PC-3 (cell line): Measurements from ENCODE around the gene PHEX.

ENCODE experiments used
- EZH2 ChIP-seq: fragments of 300-600 bp; sonication (generic); IDR thresholded peaks from one replicate; pipeline ENCODE4 v1.6.1; 2017; ENCODE audit warnings: antibody characterized with exemption, mild to moderate bottlenecking, low read length; ENCODE audit not compliant: unreplicated experiment
- EZH2phosphoT487 ChIP-seq: fragments of 300-600 bp; sonication (generic); IDR thresholded peaks from 2 replicates; pipeline ENCODE4 v1.6.1; 2018; ENCODE audit warnings: mild to moderate bottlenecking, antibody characterized with exemption, low read length, borderline replicate concordance
- TF ChIP-seq, protein P1 (sequence below): fragments of 300-600 bp; sonication (generic); conservative IDR thresholded peaks from 2 replicates; pipeline ENCODE4 v1.5.1; 2017; ENCODE audit warnings: antibody characterized with exemption, low read depth, mild to moderate bottlenecking, low read length

DNA sequence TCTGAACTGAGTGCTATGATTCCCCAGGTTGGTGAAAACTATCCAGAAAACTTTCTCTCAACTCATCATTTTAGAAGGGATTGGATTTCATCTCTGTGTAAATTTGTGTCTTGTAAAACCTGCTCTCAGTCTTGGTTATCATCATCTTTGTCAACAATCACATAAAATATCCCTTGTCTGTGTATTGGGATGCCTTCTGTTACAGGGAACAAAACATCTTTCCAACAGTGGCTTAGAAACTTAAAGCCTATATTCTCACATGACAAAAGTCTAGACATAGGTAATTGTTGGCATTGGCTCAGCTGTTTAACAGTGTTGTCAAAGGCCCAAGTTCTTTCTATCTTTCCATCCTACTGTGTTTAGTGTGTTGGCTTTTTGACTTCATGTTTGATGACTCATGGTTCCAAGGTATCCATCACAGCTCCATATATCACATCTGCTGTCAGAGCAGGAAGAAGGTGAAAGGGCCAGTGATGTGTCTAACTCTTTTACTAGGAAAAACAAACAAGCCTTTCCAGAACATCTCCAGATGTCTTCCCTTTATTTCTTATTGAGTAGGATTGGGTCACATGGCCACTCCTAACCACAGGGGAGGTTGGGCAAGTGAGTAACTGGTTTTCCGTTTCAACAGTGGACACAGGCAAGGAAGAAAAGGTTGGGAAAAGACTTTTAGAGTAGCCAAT, 65.0 kb downstream of the PHEX start:
- TF ChIP-seq, protein P1, sequence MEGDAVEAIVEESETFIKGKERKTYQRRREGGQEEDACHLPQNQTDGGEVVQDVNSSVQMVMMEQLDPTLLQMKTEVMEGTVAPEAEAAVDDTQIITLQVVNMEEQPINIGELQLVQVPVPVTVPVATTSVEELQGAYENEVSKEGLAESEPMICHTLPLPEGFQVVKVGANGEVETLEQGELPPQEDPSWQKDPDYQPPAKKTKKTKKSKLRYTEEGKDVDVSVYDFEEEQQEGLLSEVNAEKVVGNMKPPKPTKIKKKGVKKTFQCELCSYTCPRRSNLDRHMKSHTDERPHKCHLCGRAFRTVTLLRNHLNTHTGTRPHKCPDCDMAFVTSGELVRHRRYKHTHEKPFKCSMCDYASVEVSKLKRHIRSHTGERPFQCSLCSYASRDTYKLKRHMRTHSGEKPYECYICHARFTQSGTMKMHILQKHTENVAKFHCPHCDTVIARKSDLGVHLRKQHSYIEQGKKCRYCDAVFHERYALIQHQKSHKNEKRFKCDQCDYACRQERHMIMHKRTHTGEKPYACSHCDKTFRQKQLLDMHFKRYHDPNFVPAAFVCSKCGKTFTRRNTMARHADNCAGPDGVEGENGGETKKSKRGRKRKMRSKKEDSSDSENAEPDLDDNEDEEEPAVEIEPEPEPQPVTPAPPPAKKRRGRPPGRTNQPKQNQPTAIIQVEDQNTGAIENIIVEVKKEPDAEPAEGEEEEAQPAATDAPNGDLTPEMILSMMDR = no peak
- TF ChIP-seq EZH2 = no peak
- no peak for TF ChIP-seq EZH2phosphoT487
